HFF-Myc (cell line): ENCODE results near the gene PIK3C2G.

Experiments used
- DNase-seq: peaks from one replicate; pipeline ENCODE4 v3.0.0-alpha.2; 2011; ENCODE audit warnings: low read depth; ENCODE audit errors: extremely low read depth
- H3K4me3 ChIP-seq: replicated peaks from 2 replicates; pipeline ENCODE4 v1.5.1; 2011; ENCODE audit warnings: low read depth, mild to moderate bottlenecking, control low read depth, low read length
- CTCF ChIP-seq: IDR thresholded peaks from 2 replicates; pipeline ENCODE4 v1.5.1; 2012; ENCODE audit warnings: mild to moderate bottlenecking, low read depth, low read length, control low read depth; ENCODE audit errors: missing control alignments

The PIK3C2G gene

GRCh38 chr12:18476861-18477260, 215.5 kb downstream of the PIK3C2G start:
- H3K4me3 ChIP-seq, result no peak overlapping the region
- DNase-seq, result no peak
- TF ChIP-seq CTCF, result no peak

- DNase-seq, result no peak
- no peak for TF ChIP-seq CTCF
- H3K4me3 ChIP-seq, result no peak overlapping the region
Measured at GRCh38 chr12:18479256-18479655, 217.9 kb downstream of the PIK3C2G start.

- TF ChIP-seq CTCF, result no peak
- H3K4me3 ChIP-seq, result no peak overlapping the region
- DNase-seq, result no peak
Measured at GRCh38 chr12:18482601-18483120, 221.3 kb downstream of the PIK3C2G start.

- TF ChIP-seq CTCF, result no peak
- H3K4me3 ChIP-seq, result no peak overlapping the region
- DNase-seq, result no peak
Measured at GRCh38 chr12:18483698-18484325, 222.5 kb downstream of the PIK3C2G start.

GRCh38 chr12:18486036-18486435, 224.7 kb downstream of the PIK3C2G start:
- TF ChIP-seq CTCF, result no peak
- DNase-seq, result no peak
- no peak overlapping the region for H3K4me3 ChIP-seq

- TF ChIP-seq CTCF, result no peak
- H3K4me3 ChIP-seq, result no peak overlapping the region
- DNase-seq, result no peak
Measured at GRCh38 chr12:18487509-18487908, 226.2 kb downstream of the PIK3C2G start.
